ENCODE measurements around the gene CPXM1. TPM values are rescaled to one million over a fixed set of nuclear protein-coding genes. Genes with fewer than 3 reads are reported as not detected.

Gene CPXM1
- total RNA-seq, 1 experiment from 2014 or later = not detected

DNA sequence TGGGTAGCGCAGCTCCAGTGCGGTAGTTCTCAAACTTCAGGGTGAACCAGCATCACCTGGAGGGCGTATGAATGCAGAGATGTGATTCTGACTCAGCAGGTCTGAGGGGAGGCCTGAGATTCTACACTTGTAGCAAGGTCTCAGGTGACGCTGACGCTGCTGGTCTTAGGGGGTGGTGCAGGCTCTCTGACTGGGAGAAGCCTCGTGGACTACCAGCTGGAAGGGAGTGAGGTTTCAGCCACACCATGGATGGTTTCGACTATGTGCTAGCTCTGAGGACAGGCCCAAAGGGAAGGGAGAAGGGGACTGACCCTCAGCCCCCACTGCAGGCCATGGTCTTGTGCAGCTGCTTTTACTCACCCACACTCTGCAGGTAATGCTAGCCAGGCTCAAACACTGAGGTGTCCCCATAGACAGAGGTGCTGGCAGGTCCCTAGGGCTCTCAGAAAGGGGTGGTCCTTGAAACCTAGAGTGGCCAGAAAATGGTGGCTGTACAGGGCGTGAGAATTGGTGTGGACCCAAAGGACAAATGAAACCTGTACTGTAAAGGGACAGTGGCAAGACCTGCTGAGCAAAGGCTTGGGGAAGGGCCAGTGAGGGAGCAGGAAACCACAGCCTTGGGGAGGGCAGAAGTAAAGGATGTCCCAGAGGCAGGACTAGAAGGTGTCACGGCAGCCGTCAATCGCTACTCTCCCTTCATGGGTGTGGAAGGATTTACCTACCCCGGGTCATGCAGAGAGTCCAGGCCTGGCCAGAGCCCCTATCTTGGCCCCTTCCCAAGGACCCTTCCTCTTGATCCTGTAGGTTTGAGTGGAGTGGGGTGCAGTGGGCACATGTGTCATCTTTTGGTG lies 55.1 kb downstream of the CPXM1 start:
- H3K9me3 ChIP-seq = no peaks in the 10 kb centered on the region
- H3K27ac Mint-ChIP-seq (ENCODE audit: unreplicated experiment) = no peak overlapping the region
- no TSS peak for BruUV-seq (replicated peaks)
- H3K4me1 ChIP-seq = peaks cover 8% of the 10 kb centered on the region
- intact Hi-C loops (cut with micrococcal nuclease; ENCODE audit: unreplicated experiment) = no loop called here
- DNase-seq = no peak
- peaks cover 5% of the 10 kb centered on the region for H3K4me1 Mint-ChIP-seq (ENCODE audit: low read depth, unreplicated experiment)
- H3K9me3 Mint-ChIP-seq (ENCODE audit: unreplicated experiment) = no peaks in the 10 kb centered on the region
- no peak overlapping the region for H3K4me3 Mint-ChIP-seq (ENCODE audit: unreplicated experiment)
- no peak overlapping the region for H3K4me3 ChIP-seq (ENCODE audit: low read depth, low read length)
- ChIA-PET POLR2A (no interaction called here), CTCF (interaction anchor here (0.7 kb wide), 1 partner anchor 11 kb away, joined by 3 read pairs; no protein-coding TSS in a partner anchor)
- no peaks in the 10 kb centered on the region for H3K36me3 ChIP-seq (ENCODE audit: control insufficient read depth, insufficient read depth, low read length)
- H3K27me3 ChIP-seq (replicated peaks; ENCODE audit: control insufficient read depth, insufficient read depth, low read length) = no peaks in the 10 kb centered on the region
- H3K27me3 Mint-ChIP-seq (ENCODE audit: insufficient read depth, unreplicated experiment) = peaks cover 6% of the 10 kb centered on the region
- H3K36me3 Mint-ChIP-seq (ENCODE audit: insufficient read depth, unreplicated experiment) = no peaks in the 10 kb centered on the region
- no peak for TF ChIP-seq CTCF (IDR thresholded peaks at IDR 0.05; ENCODE audit: insufficient read depth in 1 of 2, low read depth in 1 of 2, low read length in 1 of 2, severe bottlenecking in 1 of 2, unreplicated experiment in 1 of 2)

Other genes with a start within 250 kb of the CPXM1 start
- gene NOP56, start 148.0 kb downstream of the CPXM1 start, total RNA-seq (2022) = 497 and 524 TPM in 2 replicates
- 123 and 137 TPM in 2 replicates for gene IDH3B, start 136.4 kb downstream of the CPXM1 start, total RNA-seq (2022)
- 5.7 and 7.5 TPM in 2 replicates for gene EBF4, start 107.8 kb downstream of the CPXM1 start, total RNA-seq (2022)
- not detected in 2 replicates for gene C20orf141, start 14.4 kb upstream of the CPXM1 start, total RNA-seq (2022)
- gene TMEM239, start 15.7 kb upstream of the CPXM1 start, total RNA-seq (2022) = not detected in 2 replicates
- gene PCED1A, start 40.0 kb upstream of the CPXM1 start, total RNA-seq (2022) = 43.9 and 44.7 TPM in 2 replicates
- gene VPS16, start 40.1 kb upstream of the CPXM1 start, total RNA-seq (2022) = 41.3 and 46.6 TPM in 2 replicates
- 51.4 and 57.0 TPM in 2 replicates for gene PTPRA, start 72.9 kb upstream of the CPXM1 start, total RNA-seq (2022)
- gene GNRH2, start 243.0 kb upstream of the CPXM1 start, total RNA-seq (2022) = 0.74 TPM in 1 of 2 replicates, not detected in the other
- gene MRPS26, start 245.4 kb upstream of the CPXM1 start, total RNA-seq (2022) = 93.9 and 95.0 TPM in 2 replicates

All from Caco-2 (cell line).